Mesenchymal stem cell (in vitro differentiated cells and primary cell): Measurements from ENCODE around the gene ZNF532.
A peak's percentile ranks its signal among the peaks of the same experiment; 100 is the strongest.

ENCODE experiments used
- DNase-seq: peaks from one replicate; pipeline ENCODE4 v3.0.0-alpha.2; 2013
- H2AFZ ChIP-seq: one replicate; pipeline ENCODE4 v1.6.1; 2013; ENCODE audit warnings: low read depth, mild to moderate bottlenecking, control low read depth, inconsistent platforms, low read length, moderate library complexity
- H2AK5ac ChIP-seq: 2 replicates; pipeline ENCODE4 v1.6.1; 2013; ENCODE audit warnings: low read length, moderate library complexity, mild to moderate bottlenecking, inconsistent platforms; ENCODE audit not compliant: severe bottlenecking
- H2BK120ac ChIP-seq: one replicate; pipeline ENCODE4 v1.6.1; 2013; ENCODE audit warnings: low read depth, mild to moderate bottlenecking, inconsistent platforms, low read length, moderate library complexity
- H2BK12ac ChIP-seq, 2 experiments: one replicate each; pipeline ENCODE4 v1.6.1; 2013; ENCODE audit warnings: inconsistent platforms in 2 of 2, low read length in 2 of 2, mild to moderate bottlenecking in 2 of 2, moderate library complexity in 2 of 2, control low read depth in 1 of 2
- H2BK15ac ChIP-seq: one replicate; pipeline ENCODE4 v1.6.1; 2013; ENCODE audit warnings: mild to moderate bottlenecking, low read depth, inconsistent platforms; ENCODE audit not compliant: poor library complexity, severe bottlenecking
- H2BK5ac ChIP-seq: 2 replicates; pipeline ENCODE4 v1.6.1; 2013; ENCODE audit warnings: low read depth, mild to moderate bottlenecking, low read length, control low read depth, inconsistent platforms; ENCODE audit not compliant: poor library complexity, severe bottlenecking
- H3K14ac ChIP-seq, 2 experiments: one replicate each; pipeline ENCODE4 v1.6.1; 2013; ENCODE audit warnings: inconsistent platforms in 2 of 2, low read length in 2 of 2, control low read depth in 1 of 2, mild to moderate bottlenecking in 1 of 2, moderate library complexity in 1 of 2
- H3K18ac ChIP-seq, 2 experiments: one replicate each; pipeline ENCODE4 v1.6.1; 2013; ENCODE audit warnings: inconsistent platforms in 2 of 2, low read length in 2 of 2, control low read depth in 1 of 2, low read depth in 1 of 2, mild to moderate bottlenecking in 1 of 2
- H3K23ac ChIP-seq, 2 experiments: one replicate each; pipeline ENCODE4 v1.6.1; 2013; ENCODE audit warnings: inconsistent platforms in 2 of 2, low read length in 2 of 2, mild to moderate bottlenecking in 2 of 2, moderate library complexity in 2 of 2, control low read depth in 1 of 2
- H3K27ac ChIP-seq: 2 replicates; pipeline ENCODE4 v1.5.1; 2013; ENCODE audit warnings: mild to moderate bottlenecking, moderate library complexity, low read length, control low read depth, inconsistent platforms; ENCODE audit not compliant: poor library complexity, severe bottlenecking
- H3K27me3 ChIP-seq, 2 experiments: 2 replicates each; pipeline versions ENCODE4 v1.6.1 to v1.7.0; 2013; ENCODE audit warnings: low read length in 2 of 2, mild to moderate bottlenecking in 2 of 2, moderate library complexity in 2 of 2, control low read depth in 1 of 2, inconsistent platforms in 1 of 2; ENCODE audit not compliant: control insufficient read depth in 1 of 2, insufficient read depth in 1 of 2
- H3K36me3 ChIP-seq, 2 experiments: 2 replicates each; pipeline versions ENCODE4 v1.6.1 to v1.7.0; 2013; ENCODE audit warnings: low read length in 2 of 2, control low read depth in 1 of 2, inconsistent platforms in 1 of 2, low read depth in 1 of 2, mild to moderate bottlenecking in 1 of 2; ENCODE audit not compliant: insufficient read depth in 2 of 2, control insufficient read depth in 1 of 2
- H3K4ac ChIP-seq, 2 experiments: one replicate each; pipeline ENCODE4 v1.6.1; 2013; ENCODE audit warnings: inconsistent platforms in 2 of 2, low read length in 2 of 2, mild to moderate bottlenecking in 2 of 2, moderate library complexity in 2 of 2, control low read depth in 1 of 2, low read depth in 1 of 2
- H3K4me1 ChIP-seq: 2 replicates; pipeline ENCODE4 v1.6.1; 2013; ENCODE audit warnings: low read depth, low read length, control low read depth; ENCODE audit not compliant: control insufficient read depth, insufficient read depth
- H3K4me2 ChIP-seq: 2 replicates; pipeline ENCODE4 v1.6.1; 2013; ENCODE audit warnings: low read length, mild to moderate bottlenecking, inconsistent platforms; ENCODE audit not compliant: poor library complexity, severe bottlenecking
- H3K4me3 ChIP-seq, 2 experiments: 2 replicates each; pipeline versions ENCODE4 v1.5.1 to v1.7.0; 2013; ENCODE audit warnings: low read length in 2 of 2, mild to moderate bottlenecking in 2 of 2, control low read depth in 1 of 2, low read depth in 1 of 2; ENCODE audit not compliant: insufficient read depth in 1 of 2
- H3K79me1 ChIP-seq: replicated peaks from 2 replicates; pipeline ENCODE4 v1.6.1; 2013; ENCODE audit warnings: mild to moderate bottlenecking, control low read depth, low read length, inconsistent platforms; ENCODE audit not compliant: poor library complexity, severe bottlenecking
- H3K9ac ChIP-seq: 2 replicates; pipeline ENCODE4 v1.7.0; 2013; ENCODE audit warnings: mild to moderate bottlenecking, low read length, moderate library complexity
- H3K9me3 ChIP-seq: 2 replicates; pipeline ENCODE4 v1.7.0; 2013; ENCODE audit warnings: mild to moderate bottlenecking, low read length; ENCODE audit not compliant: control insufficient read depth
- H4K8ac ChIP-seq: one replicate; pipeline ENCODE4 v1.6.1; 2013; ENCODE audit warnings: inconsistent platforms, mild to moderate bottlenecking, low read length, moderate library complexity
- H4K91ac ChIP-seq: one replicate; pipeline ENCODE4 v1.6.1; 2013; ENCODE audit warnings: mild to moderate bottlenecking, low read length, inconsistent platforms
- WGBS: methylation state at CpG from one replicate; pipeline ENCODE4 v1.1.7; 2013; ENCODE audit warnings: mixed read lengths; 5-methylcytosine and 5-hydroxymethylcytosine counted together

ZNF532 gene

GRCh38 chr18:59013744-59014143, 149.1 kb downstream of the ZNF532 start:
- H2BK12ac ChIP-seq, result no peak overlapping the region
- no peak overlapping the region for H3K23ac ChIP-seq
- H3K27me3 ChIP-seq, result no peaks in the 10 kb centered on the region
- H3K36me3 ChIP-seq, result no peaks in the 10 kb centered on the region
- no peaks in the 10 kb centered on the region for H3K4me1 ChIP-seq
- H3K4ac ChIP-seq, result no peak overlapping the region
- H3K9me3 ChIP-seq, result no peaks in the 10 kb centered on the region
- no peak overlapping the region for H4K8ac ChIP-seq
- H3K4me3 ChIP-seq, result no peak overlapping the region
- H2BK120ac ChIP-seq, result no peak overlapping the region
- H2AFZ ChIP-seq, result no peak overlapping the region
- no peak overlapping the region for H3K14ac ChIP-seq
- no peak for DNase-seq
- H3K18ac ChIP-seq, result no peak overlapping the region
- H2BK5ac ChIP-seq, result no peak overlapping the region
- WGBS, result 95% methylated on average over 2 of the region's 2 CpGs
- H2BK15ac ChIP-seq, result no peak overlapping the region
- no peak overlapping the region for H4K91ac ChIP-seq
- H3K27ac ChIP-seq, result no peak overlapping the region
- H2AK5ac ChIP-seq, result no peak overlapping the region
- H3K79me1 ChIP-seq, result no peaks in the 10 kb centered on the region
- no peak overlapping the region for H3K4me2 ChIP-seq
- no peak overlapping the region for H3K9ac ChIP-seq

GRCh38 chr18:59015531-59016152, 151.0 kb downstream of the ZNF532 start:
- H2BK15ac ChIP-seq, result no peak overlapping the region

GRCh38 chr18:59021500-59021899, 156.8 kb downstream of the ZNF532 start:
- H3K4me1 ChIP-seq, result peaks cover 2% of the 10 kb centered on the region
- no peak for DNase-seq
- H2BK15ac ChIP-seq, result no peak overlapping the region
- no peak overlapping the region for H3K9ac ChIP-seq
- H3K4ac ChIP-seq, result peak overlapping the region in 1 of 2 experiments; percentile 20
- no peak overlapping the region for H4K91ac ChIP-seq
- no peak overlapping the region for H3K4me3 ChIP-seq
- whole genome bisulfite sequencing, result 52% methylated on average over 1 of the region's 1 CpG
- no peak overlapping the region for H3K18ac ChIP-seq
- H2BK120ac ChIP-seq, result no peak overlapping the region
- no peak overlapping the region for H4K8ac ChIP-seq
- no peaks in the 10 kb centered on the region for H3K36me3 ChIP-seq
- H2BK12ac ChIP-seq, result no peak overlapping the region
- H3K27me3 ChIP-seq, result no peaks in the 10 kb centered on the region
- H2AFZ ChIP-seq, result no peak overlapping the region
- no peak overlapping the region for H3K27ac ChIP-seq
- H2AK5ac ChIP-seq, result no peak overlapping the region
- H3K9me3 ChIP-seq, result no peaks in the 10 kb centered on the region
- no peak overlapping the region for H2BK5ac ChIP-seq
- no peaks in the 10 kb centered on the region for H3K79me1 ChIP-seq
- H3K14ac ChIP-seq, result no peak overlapping the region
- H3K23ac ChIP-seq, result no peak overlapping the region
- no peak overlapping the region for H3K4me2 ChIP-seq

More at GRCh38 chr18:59015531-59016152, 151.0 kb downstream of the ZNF532 start:
- no peak overlapping the region for H2BK12ac ChIP-seq
- H3K18ac ChIP-seq, result no peak overlapping the region
- no peak overlapping the region for H3K4me3 ChIP-seq
- H2AFZ ChIP-seq, result no peak overlapping the region
- no peaks in the 10 kb centered on the region for H3K36me3 ChIP-seq
- no peaks in the 10 kb centered on the region for H3K27me3 ChIP-seq
- H2AK5ac ChIP-seq, result no peak overlapping the region
- H4K91ac ChIP-seq, result peak overlapping the region; percentile 39
- no peak overlapping the region for H3K23ac ChIP-seq
- H3K79me1 ChIP-seq, result no peaks in the 10 kb centered on the region
- no peaks in the 10 kb centered on the region for H3K9me3 ChIP-seq
- no peak overlapping the region for H4K8ac ChIP-seq
- no peak for DNase-seq
- no peak overlapping the region for H3K4ac ChIP-seq
- H2BK5ac ChIP-seq, result no peak overlapping the region
- 96% methylated on average over 5 of the region's 5 CpGs for WGBS
- H2BK120ac ChIP-seq, result no peak overlapping the region
- no peak overlapping the region for H3K9ac ChIP-seq
- H3K14ac ChIP-seq, result no peak overlapping the region
- H3K27ac ChIP-seq, result no peak overlapping the region
- no peak overlapping the region for H3K4me2 ChIP-seq
- H3K4me1 ChIP-seq, result no peaks in the 10 kb centered on the region

GRCh38 chr18:59022167-59022945, 157.7 kb downstream of the ZNF532 start:
- no peak overlapping the region for H2BK12ac ChIP-seq
- H2AFZ ChIP-seq, result no peak overlapping the region
- no peak overlapping the region for H4K91ac ChIP-seq
- H3K9me3 ChIP-seq, result no peaks in the 10 kb centered on the region
- no peak overlapping the region for H2BK15ac ChIP-seq
- no peak overlapping the region for H3K4me3 ChIP-seq
- H3K36me3 ChIP-seq, result no peaks in the 10 kb centered on the region
- H2BK120ac ChIP-seq, result no peak overlapping the region
- no peak for DNase-seq
- no peak overlapping the region for H3K4ac ChIP-seq
- no peak overlapping the region for H2BK5ac ChIP-seq
- no peaks in the 10 kb centered on the region for H3K79me1 ChIP-seq
- WGBS, result 83% methylated on average over 7 of the region's 10 CpGs
- H3K27ac ChIP-seq, result no peak overlapping the region
- H3K4me2 ChIP-seq, result no peak overlapping the region
- H3K4me1 ChIP-seq, result peaks cover 2% of the 10 kb centered on the region
- H2AK5ac ChIP-seq, result no peak overlapping the region
- no peaks in the 10 kb centered on the region for H3K27me3 ChIP-seq
- H3K9ac ChIP-seq, result peak overlapping the region; percentile 63
- H3K23ac ChIP-seq, result no peak overlapping the region
- no peak overlapping the region for H4K8ac ChIP-seq
- H3K18ac ChIP-seq, result no peak overlapping the region
- H3K14ac ChIP-seq, result peak overlapping the region in 1 of 2 experiments; percentile 83
